ENCODE data around the gene PSMC1.
A peak's percentile ranks its signal among the peaks of the same experiment; 100 is the strongest.

The PSMC1 gene

DNA sequence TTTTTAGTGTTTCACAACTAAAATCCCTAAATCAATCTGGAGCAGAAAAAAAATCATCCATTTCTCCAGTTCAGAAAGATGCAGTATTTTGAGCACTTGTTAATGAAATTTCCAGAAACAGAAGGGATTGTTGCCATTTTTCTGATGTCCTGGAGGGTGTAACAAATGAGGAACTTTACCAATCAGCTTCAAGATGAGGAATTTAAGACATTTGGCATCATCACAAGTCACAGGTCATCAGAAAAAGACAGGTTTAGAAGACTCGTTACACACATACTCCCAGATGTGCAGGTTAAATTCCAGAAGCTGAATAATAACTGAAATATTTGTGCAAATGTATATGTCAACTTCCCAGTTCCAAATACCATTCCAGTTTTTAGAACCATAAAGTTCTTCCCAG, 482 bp upstream of the PSMC1 start:
- Histone ChIP-seq H3K9me3 (ENCODE audit: control insufficient read depth in 1 of 2, low read length in 2 of 2) (no peaks in the 10 kb centered on the region), H3K4me3 (ENCODE audit: low read depth in 1 of 2, low read length in 2 of 2) (peak overlapping the region; percentile 93 to 95), H3K4me1 (ENCODE audit: control insufficient read depth in 1 of 2, insufficient read depth in 2 of 2, low read length in 2 of 2) (peaks cover 5 to 15% of the 10 kb centered on the region in 2 donors), H3K27ac (ENCODE audit: low read length) (peak overlapping the region; percentile 30), H3K27me3 (ENCODE audit: low read depth, low read length) (no peaks in the 10 kb centered on the region), H3K36me3 (ENCODE audit: control insufficient read depth in 1 of 2, insufficient read depth in 2 of 2, low read length in 2 of 2) (peaks cover 4 to 7% of the 10 kb centered on the region in 2 donors)

DNA sequence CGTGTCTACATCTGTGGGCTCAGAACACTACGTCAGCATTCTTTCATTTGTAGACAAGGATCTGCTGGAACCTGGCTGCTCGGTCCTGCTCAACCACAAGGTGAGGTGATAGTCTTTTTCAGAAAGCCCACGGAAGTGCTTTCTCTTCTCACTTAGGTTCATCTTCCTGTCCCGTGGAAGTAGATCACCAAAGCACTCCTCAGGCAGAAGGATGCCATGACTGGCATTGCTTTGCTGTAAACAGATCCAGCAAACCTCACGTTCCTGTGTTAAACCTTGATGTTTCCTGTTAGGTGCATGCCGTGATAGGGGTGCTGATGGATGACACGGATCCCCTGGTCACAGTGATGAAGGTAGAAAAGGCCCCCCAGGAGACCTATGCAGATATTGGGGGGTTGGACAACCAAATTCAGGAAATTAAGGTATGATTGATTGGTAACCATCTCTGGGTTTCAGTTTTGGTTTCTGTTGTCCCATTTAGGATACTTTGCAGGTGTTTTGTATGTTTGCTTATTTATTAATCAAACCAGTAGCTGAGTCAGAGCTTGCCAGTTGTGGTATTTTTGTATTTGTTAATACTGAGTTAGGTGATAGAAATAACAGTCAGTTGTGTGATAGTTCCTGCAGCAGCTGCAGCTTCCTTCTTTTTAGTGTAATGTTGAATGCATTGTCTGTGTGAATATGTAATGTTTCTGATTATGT, 7.5 kb downstream of the PSMC1 start:
- Histone ChIP-seq H3K27me3 (ENCODE audit: low read depth, low read length) (no peaks in the 10 kb centered on the region), H3K27ac (ENCODE audit: low read length) (no peak overlapping the region), H3K36me3 (ENCODE audit: control insufficient read depth in 1 of 2, insufficient read depth in 2 of 2, low read length in 2 of 2) (peaks cover 48 to 72% of the 10 kb centered on the region in 2 donors), H3K4me3 (ENCODE audit: low read depth in 1 of 2, low read length in 2 of 2) (no peak overlapping the region), H3K9me3 (ENCODE audit: control insufficient read depth in 1 of 2, low read length in 2 of 2) (no peaks in the 10 kb centered on the region), H3K4me1 (ENCODE audit: control insufficient read depth in 1 of 2, insufficient read depth in 2 of 2, low read length in 2 of 2) (no peaks in the 10 kb centered on the region)

DNA sequence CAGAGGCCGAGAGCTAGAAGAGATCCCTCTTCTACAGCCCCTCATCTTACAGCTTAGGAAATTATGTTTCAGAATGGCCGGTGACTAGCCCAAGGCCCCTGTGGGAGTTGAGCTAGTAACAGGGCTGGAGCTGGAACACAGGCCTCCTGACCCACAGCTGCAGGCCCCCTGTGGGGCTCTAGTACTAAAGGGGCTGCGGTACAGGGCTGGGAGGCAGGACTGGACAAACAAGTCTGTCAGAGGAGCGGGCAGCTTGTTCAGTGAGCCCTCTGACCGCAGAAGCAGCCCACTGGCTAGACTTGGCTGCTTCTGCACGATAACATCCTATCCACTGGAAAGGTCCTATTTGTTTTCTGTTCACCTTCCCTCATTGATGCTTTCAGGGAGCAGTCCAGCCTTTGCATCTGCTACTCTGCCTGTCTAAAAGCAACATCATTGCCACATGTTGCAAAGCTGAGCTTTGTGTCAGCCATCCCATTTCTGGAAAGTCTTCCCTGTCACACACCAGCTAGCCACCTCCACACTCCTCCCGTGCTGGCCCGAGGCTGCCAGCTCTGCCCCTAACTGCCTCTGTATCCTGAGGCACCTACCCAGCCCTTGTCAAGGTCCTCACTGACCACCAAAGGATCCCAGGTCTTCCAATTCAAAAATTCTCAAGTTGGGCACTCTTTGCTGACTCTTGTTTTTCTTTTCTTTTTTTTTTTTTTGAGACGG, 10.2 kb downstream of the PSMC1 start:
- Histone ChIP-seq H3K4me3 (ENCODE audit: low read depth in 1 of 2, low read length in 2 of 2) (no peak overlapping the region), H3K4me1 (ENCODE audit: control insufficient read depth in 1 of 2, insufficient read depth in 2 of 2, low read length in 2 of 2) (no peaks in the 10 kb centered on the region), H3K9me3 (ENCODE audit: control insufficient read depth in 1 of 2, low read length in 2 of 2) (no peaks in the 10 kb centered on the region), H3K27ac (ENCODE audit: low read length) (no peak overlapping the region), H3K27me3 (ENCODE audit: low read depth, low read length) (no peaks in the 10 kb centered on the region), H3K36me3 (ENCODE audit: control insufficient read depth in 1 of 2, insufficient read depth in 2 of 2, low read length in 2 of 2) (peaks cover 66 to 84% of the 10 kb centered on the region in 2 donors)

DNA sequence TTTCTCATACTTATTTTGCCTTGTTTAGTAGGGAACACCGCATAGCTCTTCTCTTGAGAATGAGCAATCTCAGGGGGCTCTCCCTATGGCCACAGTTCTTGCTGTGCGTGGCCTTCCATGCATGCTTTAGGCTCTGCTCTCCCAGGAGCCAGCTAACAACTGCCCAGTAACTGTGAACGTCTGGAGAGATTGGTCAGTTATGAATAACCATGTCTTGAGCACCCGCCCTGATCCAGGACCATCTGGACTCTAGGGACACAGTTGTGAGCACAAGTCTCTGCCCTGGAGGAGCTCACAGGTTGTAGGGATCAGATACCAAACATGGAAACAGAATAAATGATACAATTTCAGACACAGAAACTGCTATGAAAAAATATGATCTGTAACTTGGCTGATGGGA, 12.1 kb downstream of the PSMC1 start:
- Histone ChIP-seq H3K9me3 (ENCODE audit: control insufficient read depth in 1 of 2, low read length in 2 of 2) (no peaks in the 10 kb centered on the region), H3K27me3 (ENCODE audit: low read depth, low read length) (no peaks in the 10 kb centered on the region)

DNA sequence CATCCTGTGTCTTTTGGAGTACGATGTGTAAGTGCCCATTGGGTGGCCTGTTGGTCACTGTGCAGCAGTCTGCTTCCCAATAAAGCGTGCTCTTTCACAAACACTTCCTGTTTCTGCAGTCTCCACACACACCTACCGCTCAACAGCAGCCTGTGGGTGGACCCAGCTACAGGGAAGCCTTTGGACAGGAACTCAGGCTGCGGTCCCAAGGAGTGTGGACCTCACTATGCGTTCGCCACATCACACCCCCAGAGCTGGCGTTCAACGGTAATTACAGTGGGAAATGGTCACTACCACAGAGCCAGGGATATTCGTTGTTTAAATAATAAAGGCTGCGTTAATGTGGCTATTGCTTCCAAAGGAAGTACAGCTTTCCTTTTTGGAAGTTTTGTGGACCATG, 16.2 kb downstream of the PSMC1 start:
- H3K27ac ChIP-seq (ENCODE audit: low read length) = no peak overlapping the region
- H3K4me1 ChIP-seq (ENCODE audit: control insufficient read depth in 1 of 2, insufficient read depth in 2 of 2, low read length in 2 of 2) = no peaks in the 10 kb centered on the region
- no peaks in the 10 kb centered on the region for H3K27me3 ChIP-seq (ENCODE audit: low read depth, low read length)
- peaks cover 45 to 82% of the 10 kb centered on the region in 2 donors for H3K36me3 ChIP-seq (ENCODE audit: control insufficient read depth in 1 of 2, insufficient read depth in 2 of 2, low read length in 2 of 2)
- H3K9me3 ChIP-seq (ENCODE audit: control insufficient read depth in 1 of 2, low read length in 2 of 2) = no peaks in the 10 kb centered on the region
- H3K4me3 ChIP-seq (ENCODE audit: low read depth in 1 of 2, low read length in 2 of 2) = no peak overlapping the region

More for the DNA sequence above, 12.1 kb downstream of the PSMC1 start:
- Histone ChIP-seq H3K36me3 (ENCODE audit: control insufficient read depth in 1 of 2, insufficient read depth in 2 of 2, low read length in 2 of 2) (peaks cover 72 to 92% of the 10 kb centered on the region in 2 donors), H3K27ac (ENCODE audit: low read length) (no peak overlapping the region), H3K4me3 (ENCODE audit: low read depth in 1 of 2, low read length in 2 of 2) (no peak overlapping the region), H3K4me1 (ENCODE audit: control insufficient read depth in 1 of 2, insufficient read depth in 2 of 2, low read length in 2 of 2) (no peaks in the 10 kb centered on the region)

DNA sequence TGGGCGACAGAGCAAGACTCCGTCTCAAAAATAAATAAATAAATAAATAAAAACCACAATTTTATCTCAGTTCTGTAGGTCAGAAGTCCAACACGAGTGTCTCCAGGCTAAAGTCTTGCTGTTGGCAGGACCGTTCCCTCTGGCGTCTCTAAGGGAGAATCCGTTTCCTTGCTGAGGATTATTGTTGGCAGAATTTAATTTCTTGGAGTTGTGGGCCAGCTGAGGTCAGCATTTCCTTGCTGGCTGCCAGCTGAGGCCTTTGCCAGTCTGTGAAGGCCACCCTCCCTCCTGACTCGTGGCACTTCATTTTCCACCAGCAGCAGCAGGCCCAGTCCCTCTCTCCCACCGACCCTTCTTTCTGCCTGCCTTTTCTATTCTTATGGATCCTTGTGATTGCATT, 17.2 kb downstream of the PSMC1 start:
- Histone ChIP-seq H3K36me3 (ENCODE audit: control insufficient read depth in 1 of 2, insufficient read depth in 2 of 2, low read length in 2 of 2) (peaks cover 39 to 82% of the 10 kb centered on the region in 2 donors), H3K9me3 (ENCODE audit: control insufficient read depth in 1 of 2, low read length in 2 of 2) (no peaks in the 10 kb centered on the region), H3K27me3 (ENCODE audit: low read depth, low read length) (no peaks in the 10 kb centered on the region), H3K4me3 (ENCODE audit: low read depth in 1 of 2, low read length in 2 of 2) (no peak overlapping the region), H3K4me1 (ENCODE audit: control insufficient read depth in 1 of 2, insufficient read depth in 2 of 2, low read length in 2 of 2) (no peaks in the 10 kb centered on the region), H3K27ac (ENCODE audit: low read length) (no peak overlapping the region)

DNA sequence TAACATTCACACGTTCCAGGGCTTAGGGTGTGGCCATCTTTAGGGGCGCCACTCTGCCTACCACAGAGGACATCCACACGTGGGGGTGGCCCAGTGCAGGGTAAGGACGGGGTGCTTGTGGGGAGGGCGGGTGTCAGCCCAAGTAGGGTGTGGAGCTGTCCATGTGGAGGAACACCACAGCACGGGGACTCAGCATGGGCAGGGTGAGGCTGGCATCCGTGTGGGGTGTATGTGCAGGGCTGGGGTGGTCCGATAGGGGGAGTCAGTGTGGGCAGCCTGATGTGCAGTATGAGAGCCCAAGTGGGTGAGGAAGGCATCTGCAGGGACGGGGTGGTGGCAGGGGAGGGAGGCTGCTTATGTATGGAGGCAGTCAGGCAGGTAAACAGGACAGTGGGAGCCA, 17.7 kb downstream of the PSMC1 start:
- Histone ChIP-seq H3K9me3 (ENCODE audit: control insufficient read depth in 1 of 2, low read length in 2 of 2) (no peaks in the 10 kb centered on the region), H3K4me1 (ENCODE audit: control insufficient read depth in 1 of 2, insufficient read depth in 2 of 2, low read length in 2 of 2) (no peaks in the 10 kb centered on the region), H3K27ac (ENCODE audit: low read length) (no peak overlapping the region), H3K27me3 (ENCODE audit: low read depth, low read length) (no peaks in the 10 kb centered on the region), H3K36me3 (ENCODE audit: control insufficient read depth in 1 of 2, insufficient read depth in 2 of 2, low read length in 2 of 2) (peaks cover 39 to 82% of the 10 kb centered on the region in 2 donors), H3K4me3 (ENCODE audit: low read depth in 1 of 2, low read length in 2 of 2) (no peak overlapping the region)

DNA sequence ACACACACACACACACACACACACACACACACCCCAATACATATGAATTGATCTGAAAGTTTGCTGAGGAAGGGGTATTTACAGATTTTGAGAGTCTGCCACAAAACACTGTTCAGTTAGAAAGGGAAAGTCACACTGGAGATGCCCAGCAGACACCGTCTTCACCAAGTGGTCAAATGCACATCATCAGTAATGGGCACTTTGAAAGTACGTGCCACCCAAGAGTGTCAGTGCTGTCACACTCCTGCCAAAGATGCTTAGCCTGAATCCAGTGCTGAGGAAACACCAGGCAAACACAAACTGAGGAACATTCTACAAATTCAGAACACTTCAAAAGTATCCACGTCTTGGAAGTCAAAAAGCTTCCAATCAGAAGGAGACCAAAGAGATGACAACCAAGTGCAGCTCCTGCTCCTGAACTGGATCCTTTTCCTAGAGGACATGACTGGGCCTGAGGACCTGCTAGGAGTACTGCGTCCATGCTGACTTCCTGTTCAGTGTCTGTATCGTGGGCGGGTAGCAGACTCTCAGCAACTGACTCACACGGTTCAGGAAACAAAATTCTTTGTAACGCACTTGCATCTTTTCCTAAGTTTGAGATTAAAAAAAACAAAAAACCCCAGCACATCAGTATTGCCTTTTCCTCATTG, 18.6 kb downstream of the PSMC1 start:
- H3K4me3 ChIP-seq (ENCODE audit: low read depth in 1 of 2, low read length in 2 of 2) = no peak overlapping the region
- peak overlapping the region; percentile 39 for H3K27ac ChIP-seq (ENCODE audit: low read length)
- H3K36me3 ChIP-seq (ENCODE audit: control insufficient read depth in 1 of 2, insufficient read depth in 2 of 2, low read length in 2 of 2) = peaks cover 36 to 82% of the 10 kb centered on the region in 2 donors
- no peaks in the 10 kb centered on the region for H3K9me3 ChIP-seq (ENCODE audit: control insufficient read depth in 1 of 2, low read length in 2 of 2)
- H3K4me1 ChIP-seq (ENCODE audit: control insufficient read depth in 1 of 2, insufficient read depth in 2 of 2, low read length in 2 of 2) = no peaks in the 10 kb centered on the region
- no peaks in the 10 kb centered on the region for H3K27me3 ChIP-seq (ENCODE audit: low read depth, low read length)

DNA sequence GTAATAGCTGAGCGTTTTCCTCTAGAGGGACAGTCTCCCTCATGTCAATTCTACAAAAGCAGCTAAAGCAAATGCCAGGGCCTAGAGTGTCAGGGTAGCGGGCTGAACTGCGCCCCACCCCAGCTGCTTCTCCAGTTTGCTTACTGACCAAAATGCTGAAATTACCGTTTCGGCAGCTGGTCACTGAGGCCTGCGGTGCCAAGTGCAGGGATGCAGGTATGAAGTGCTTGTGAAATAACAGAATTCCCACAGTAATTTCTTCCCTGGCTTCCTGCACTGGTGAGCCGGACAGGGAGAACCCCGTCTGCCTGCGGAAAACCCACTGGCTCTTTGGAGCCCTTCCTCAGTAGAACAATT, 19.1 kb downstream of the PSMC1 start:
- Histone ChIP-seq H3K4me1 (ENCODE audit: control insufficient read depth in 1 of 2, insufficient read depth in 2 of 2, low read length in 2 of 2) (no peaks in the 10 kb centered on the region), H3K27me3 (ENCODE audit: low read depth, low read length) (no peaks in the 10 kb centered on the region), H3K36me3 (ENCODE audit: control insufficient read depth in 1 of 2, insufficient read depth in 2 of 2, low read length in 2 of 2) (peaks cover 36 to 82% of the 10 kb centered on the region in 2 donors), H3K9me3 (ENCODE audit: control insufficient read depth in 1 of 2, low read length in 2 of 2) (no peaks in the 10 kb centered on the region), H3K4me3 (ENCODE audit: low read depth in 1 of 2, low read length in 2 of 2) (no peak overlapping the region), H3K27ac (ENCODE audit: low read length) (peak overlapping the region; percentile 39)

DNA sequence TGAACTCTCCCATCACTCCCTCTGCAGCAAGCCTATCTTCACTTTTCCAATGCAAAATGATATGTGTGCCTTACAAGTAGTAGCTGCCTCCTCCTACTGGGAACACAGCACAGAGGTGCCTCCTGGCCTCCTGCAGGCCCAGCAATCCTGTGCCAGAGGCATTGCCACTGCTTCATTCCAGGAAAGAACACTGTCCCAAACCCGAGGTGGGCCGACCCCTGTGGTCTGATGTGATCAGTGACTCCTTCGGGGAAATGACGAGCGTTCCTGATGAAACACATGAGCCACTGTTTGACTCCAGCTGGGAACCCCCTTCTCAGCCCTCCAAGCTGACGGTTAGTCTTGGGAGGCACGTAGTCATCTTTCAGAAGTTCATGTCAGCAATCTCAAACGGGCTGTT, 19.5 kb downstream of the PSMC1 start:
- Histone ChIP-seq H3K4me3 (ENCODE audit: low read depth in 1 of 2, low read length in 2 of 2) (no peak overlapping the region), H3K27me3 (ENCODE audit: low read depth, low read length) (no peaks in the 10 kb centered on the region), H3K36me3 (ENCODE audit: control insufficient read depth in 1 of 2, insufficient read depth in 2 of 2, low read length in 2 of 2) (peaks cover 36 to 82% of the 10 kb centered on the region in 2 donors), H3K4me1 (ENCODE audit: control insufficient read depth in 1 of 2, insufficient read depth in 2 of 2, low read length in 2 of 2) (no peaks in the 10 kb centered on the region), H3K9me3 (ENCODE audit: control insufficient read depth in 1 of 2, low read length in 2 of 2) (no peaks in the 10 kb centered on the region), H3K27ac (ENCODE audit: low read length) (peak overlapping the region; percentile 39)

DNA sequence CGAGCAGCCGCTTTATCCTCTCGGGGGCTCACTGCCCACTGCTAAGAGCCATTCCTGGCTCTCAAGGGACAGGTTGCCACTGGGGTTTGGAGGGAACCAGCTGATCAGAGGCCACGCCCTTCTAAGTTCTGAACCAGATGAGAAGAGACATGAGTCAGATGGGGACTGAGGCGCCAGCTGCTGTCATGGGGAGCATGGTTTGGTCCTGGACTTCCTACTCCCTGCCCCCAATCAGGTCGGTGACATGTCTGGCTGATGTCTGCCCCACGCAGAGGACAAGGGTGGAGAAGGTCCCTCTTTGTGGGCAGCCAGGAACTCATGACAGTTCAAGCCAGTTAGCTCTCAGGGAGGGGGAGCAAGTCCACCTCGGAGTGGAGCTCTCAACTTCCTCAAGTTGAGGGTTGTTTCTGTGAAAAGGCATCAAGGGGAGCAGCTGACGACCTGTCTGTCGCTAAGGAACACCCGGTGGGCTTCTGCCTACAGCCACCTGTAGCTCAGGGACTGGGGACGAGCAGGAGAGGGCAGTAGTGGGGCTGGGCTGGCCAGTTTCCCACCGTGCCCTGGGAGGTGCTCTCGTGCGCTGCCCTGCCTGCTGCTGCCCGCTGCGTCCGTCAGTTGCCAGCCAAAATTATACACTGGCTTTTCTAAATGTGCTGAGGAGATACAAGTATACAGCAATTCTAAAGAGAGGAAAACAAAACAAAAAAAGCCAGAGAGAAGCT, 20.5 kb downstream of the PSMC1 start:
- H3K4me1 ChIP-seq (ENCODE audit: control insufficient read depth in 1 of 2, insufficient read depth in 2 of 2, low read length in 2 of 2) = no peaks in the 10 kb centered on the region
- H3K36me3 ChIP-seq (ENCODE audit: control insufficient read depth in 1 of 2, insufficient read depth in 2 of 2, low read length in 2 of 2) = peaks cover 31 to 82% of the 10 kb centered on the region in 2 donors
- H3K4me3 ChIP-seq (ENCODE audit: low read depth in 1 of 2, low read length in 2 of 2) = no peak overlapping the region
- no peaks in the 10 kb centered on the region for H3K9me3 ChIP-seq (ENCODE audit: control insufficient read depth in 1 of 2, low read length in 2 of 2)
- no peak overlapping the region for H3K27ac ChIP-seq (ENCODE audit: low read length)
- H3K27me3 ChIP-seq (ENCODE audit: low read depth, low read length) = no peaks in the 10 kb centered on the region

Measured in muscle layer of duodenum (tissue), 2 donors.